HL-60/S4 treated with phorbol 12-myristate 13-acetate at 8.2 ng/mL for 4 days and 3 days (cell line): ENCODE data around the gene KAT7.

Experiments
- in situ Hi-C: fragments of 300-500 bp; cut with MboI; formaldehyde crosslinking; loops from 2 replicates; pipeline ENCODE4 v1.15.0; 2022; ENCODE audit warnings: low sequenced_read_pairs

KAT7 gene

GRCh38 chr17:49760296-49760695 is 28.2 kb upstream of the KAT7 start:
- in situ Hi-C loops: no loop called here

- in situ Hi-C loops: no loop called here
Measured at GRCh38 chr17:49760932-49761558, 27.4 kb upstream of the KAT7 start.

- in situ Hi-C loops: no loop called here
Measured at GRCh38 chr17:49762151-49762941, 26.1 kb upstream of the KAT7 start.

- in situ Hi-C loops: no loop called here
Measured at GRCh38 chr17:49763735-49764558, 24.5 kb upstream of the KAT7 start, which contains the start of gene FAM117A. Gene FAM117A (minus strand): TSS chr17:49764131. CDS start chr17:49764087, 44 bp downstream.

DNA sequence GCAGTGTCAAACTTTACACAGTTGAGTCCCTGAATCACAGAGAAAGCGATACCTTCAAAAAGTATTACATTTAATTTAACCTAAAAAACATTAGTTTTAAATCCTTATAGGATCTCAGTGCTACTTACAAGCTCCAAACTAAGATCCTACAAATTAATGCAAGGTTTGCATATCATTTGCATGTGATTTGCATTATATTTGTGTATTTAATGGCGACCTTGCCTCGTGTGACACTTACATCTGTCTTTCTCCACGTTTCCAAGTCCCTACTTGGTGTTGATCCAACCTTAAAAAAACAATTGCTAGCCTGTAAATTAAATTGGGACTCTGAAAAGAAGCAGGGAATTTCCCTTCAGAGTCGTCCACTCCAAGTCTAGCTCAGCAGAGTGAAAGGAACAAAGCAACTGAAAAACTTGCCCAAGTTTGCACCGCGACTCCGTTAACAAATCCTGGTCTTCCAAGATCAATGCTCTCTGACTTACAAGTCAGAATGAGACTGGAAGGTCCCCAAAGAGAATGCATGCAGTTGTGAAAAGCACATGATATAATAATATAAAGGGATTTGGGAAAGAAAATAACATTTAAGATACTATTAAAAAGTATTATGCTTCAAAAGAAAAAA is 23.8 kb upstream of the KAT7 start:
- in situ Hi-C loops: no loop called here

DNA sequence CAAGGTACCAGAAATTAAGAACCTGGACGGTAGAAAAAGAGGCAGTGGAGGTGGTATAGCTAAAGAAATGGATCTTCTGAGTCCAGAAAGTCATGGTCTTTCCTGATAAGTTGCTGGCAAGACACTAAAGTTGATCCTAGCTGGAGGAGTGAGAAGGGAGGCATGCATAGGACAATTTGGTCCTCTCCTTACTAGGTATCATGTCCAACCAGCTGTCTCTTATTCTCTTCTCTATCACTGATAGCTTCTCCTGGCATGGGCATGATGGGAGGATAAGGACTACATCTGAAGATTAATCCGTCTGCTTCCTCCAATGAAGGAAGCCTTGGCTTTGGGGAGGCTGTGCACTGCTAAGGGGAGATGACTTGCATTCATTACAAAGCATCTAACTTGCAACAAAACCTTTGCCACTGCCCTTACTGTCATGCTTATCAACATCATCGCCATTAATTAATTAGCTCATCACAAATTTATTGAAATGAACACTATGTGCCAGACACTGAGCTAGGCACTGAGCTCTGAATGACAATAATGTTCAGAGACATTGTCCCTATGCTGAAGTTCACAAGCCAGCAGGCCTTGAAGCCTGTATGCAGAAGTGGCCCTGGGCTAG is 21.5 kb upstream of the KAT7 start:
- in situ Hi-C loops: no loop called here

DNA sequence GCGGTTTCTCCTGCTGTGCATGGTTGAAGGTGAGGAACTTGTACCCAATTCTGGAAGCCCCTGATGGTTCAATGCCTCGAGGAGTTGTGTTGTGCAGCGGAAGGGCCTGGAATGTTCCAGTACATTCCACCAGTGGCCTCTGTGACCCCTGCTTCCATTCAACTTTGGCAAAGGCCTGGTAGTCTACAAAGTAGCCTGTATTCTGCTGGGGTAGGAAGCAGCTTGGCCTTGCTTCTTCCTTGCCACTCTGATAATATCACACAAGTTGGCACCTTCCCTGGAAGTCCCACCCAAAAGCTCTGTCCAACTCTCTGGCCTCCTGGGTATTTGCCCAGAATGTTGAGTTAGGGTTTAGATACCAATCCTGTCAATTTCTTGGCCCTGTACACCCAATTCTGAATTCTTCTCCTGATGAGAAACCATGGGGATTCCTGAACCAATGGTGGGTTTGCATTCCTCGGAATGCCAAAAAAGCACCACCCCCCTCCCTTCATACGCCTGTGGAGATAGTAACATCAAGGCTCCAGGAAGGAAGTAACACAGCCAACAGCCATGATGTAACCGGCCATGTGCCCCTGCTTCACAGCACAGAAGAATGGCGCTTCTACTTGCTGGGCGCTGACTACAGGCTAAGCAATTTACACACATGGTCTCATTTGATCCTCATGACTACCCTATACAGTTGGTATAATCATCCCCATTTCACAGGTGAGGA is 12.8 kb upstream of the KAT7 start:
- in situ Hi-C loops: no loop called here

DNA sequence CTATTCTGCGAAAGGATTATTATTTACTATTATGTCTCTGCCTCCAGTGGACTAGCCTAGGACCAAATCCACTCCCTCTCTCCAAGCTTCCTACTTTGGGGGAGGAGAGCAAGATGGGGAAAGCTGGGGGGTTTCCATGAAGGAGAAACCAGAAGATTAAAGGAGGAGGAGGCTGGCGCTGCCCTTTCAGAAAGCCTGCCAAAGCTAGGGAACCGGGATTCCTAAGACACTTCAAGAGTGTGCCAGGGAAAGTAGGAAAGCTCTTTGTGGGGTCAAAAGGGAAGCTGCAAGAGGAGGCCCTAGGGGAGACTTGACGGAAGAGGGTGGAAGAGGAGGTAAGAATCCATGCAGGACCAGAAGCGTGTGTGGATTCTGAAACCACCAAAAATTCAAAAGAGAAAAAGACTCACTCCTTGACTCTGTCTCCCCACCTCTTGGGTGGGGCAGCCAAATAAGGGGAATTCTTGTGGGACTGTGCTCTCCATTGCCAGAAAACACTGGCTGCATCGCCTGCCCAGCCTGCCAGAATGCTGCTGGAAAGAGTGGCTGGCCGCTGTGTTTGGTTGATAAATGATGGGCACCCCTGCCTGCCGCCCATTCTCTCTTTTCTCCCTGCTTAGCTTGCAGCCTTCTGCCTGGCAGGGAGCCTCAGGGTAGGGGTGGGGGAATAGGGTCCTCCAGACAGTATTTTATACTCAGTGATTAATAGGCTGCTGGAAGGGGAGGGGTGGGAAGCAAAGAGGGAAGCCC is 11.8 kb upstream of the KAT7 start:
- in situ Hi-C loops: no loop called here

DNA sequence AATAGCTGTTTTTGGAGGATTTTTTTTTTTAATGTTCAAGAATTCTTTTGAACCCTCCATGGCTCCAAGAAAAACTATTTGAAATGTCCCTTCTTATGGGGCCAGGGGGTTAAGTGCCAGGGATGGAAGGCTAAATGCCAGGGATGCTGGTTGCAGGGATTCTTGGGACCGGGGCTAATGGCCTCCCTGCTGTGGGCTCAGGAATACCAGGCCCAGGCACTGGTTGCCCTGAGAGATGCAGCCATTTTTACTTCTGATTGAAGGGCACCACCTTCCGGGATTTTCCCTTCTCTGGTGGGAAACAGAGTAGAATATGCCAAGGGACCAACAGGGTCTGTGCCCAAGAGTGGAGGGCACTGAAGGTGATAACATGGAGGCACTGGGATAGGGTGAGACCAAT is 10.9 kb upstream of the KAT7 start:
- in situ Hi-C loops: no loop called here

GRCh38 chr17:49779156-49779738 is 9.2 kb upstream of the KAT7 start:
- in situ Hi-C loops: no loop called here

DNA sequence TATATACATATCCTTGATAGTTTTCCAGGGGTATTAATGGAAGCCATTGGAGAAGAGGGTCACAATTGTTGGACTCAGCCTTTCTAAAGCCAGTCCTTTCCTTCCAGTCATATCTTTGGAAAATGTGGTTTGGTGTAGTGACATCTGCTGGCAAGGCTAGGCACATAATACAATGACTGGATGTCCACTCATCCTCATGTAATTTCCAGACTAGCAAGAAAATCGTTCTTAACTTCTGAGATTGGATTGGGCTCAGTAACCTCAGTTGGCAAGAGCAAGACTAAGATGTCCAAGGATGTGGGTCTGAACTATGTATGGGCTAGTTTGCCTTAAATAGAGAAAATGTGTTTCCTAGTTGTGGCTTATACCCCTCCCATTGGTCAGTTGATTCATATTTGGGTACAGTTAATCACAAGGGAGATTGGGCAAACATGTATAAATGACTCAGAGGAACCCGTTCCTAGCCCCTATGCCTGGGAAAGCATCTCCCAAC is 8.7 kb upstream of the KAT7 start:
- in situ Hi-C loops: loop anchor here (10.0 kb wide), 1 partner anchor 75 kb away; the partner anchor contains the start of gene SLC35B1

GRCh38 chr17:49783071-49783715 is 5.3 kb upstream of the KAT7 start:
- in situ Hi-C loops: loop anchor here (10.0 kb wide), 1 partner anchor 78 kb away; the partner anchor contains the start of gene SLC35B1

- in situ Hi-C loops: loop anchor here (10.0 kb wide), 1 partner anchor 79 kb away; the partner anchor contains the start of gene SLC35B1
Measured at GRCh38 chr17:49783791-49784190, 4.7 kb upstream of the KAT7 start.

DNA sequence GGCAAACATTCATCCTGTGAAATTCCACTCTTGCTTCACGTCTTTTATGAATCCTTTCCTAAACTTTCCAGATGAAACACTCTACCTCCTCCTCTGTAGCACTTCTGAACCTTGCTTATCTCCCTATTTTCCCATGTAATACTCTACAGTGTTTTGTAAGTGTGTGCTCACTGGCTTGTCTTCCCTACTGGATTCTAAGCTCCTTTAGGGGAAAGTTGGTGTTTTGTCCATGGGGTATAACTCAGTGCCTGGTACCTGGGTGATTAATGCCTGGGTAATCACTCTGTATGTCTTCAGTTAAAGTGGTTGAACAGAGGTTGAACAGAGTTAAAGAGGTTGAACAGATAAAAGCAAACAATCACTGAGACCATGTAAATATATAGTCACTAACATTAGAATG is 3.8 kb upstream of the KAT7 start:
- in situ Hi-C loops: loop anchor here (10.0 kb wide), 1 partner anchor 80 kb away; the partner anchor contains the start of gene SLC35B1

- in situ Hi-C loops: loop anchor here (10.0 kb wide), 1 partner anchor 83 kb away; the partner anchor contains the start of gene SLC35B1
Measured at GRCh38 chr17:49787884-49788477, 500 bp upstream of the KAT7 start.

DNA sequence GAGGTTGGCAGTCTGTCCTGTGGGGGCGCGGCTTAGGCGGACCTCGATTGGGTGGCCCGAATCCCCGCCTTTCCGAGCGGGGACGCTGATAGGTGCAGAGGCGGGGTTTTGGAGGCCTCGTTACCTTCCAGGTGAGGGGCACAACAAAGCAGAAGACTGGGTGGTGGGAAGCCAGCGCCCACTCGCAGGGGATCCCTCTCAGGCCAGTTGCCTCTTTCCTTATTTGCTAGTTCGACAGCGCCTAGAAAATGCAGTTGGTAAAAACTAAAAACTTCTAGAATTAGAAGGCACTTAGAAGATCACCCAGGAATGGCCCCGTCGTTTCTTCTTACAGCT is 730 bp downstream of the KAT7 start:
- in situ Hi-C loops: loop anchor here (10.0 kb wide), 1 partner anchor 84 kb away; the partner anchor contains the start of gene SLC35B1

- in situ Hi-C loops: no loop called here
Measured at GRCh38 chr17:49793309-49793708, 4.8 kb downstream of the KAT7 start.

DNA sequence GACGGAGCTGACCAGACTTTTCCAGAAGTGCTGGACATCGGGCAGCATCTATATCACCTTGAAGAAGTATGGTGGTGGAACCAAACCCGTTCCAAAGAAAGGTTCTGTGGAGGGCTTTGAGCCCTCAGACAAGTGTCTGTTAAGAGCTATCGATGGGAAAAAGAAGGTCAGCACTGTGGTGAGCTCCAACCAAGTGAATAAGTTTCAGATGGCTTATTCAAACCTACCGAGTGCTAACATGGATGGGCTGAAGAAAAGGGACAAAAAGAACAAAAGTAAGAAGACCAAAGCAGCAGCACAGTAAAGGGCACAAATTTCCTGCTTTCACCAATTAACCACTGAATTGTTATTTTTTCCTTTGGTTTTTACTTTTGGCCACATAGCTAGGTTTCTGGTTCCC is 6.9 kb downstream of the KAT7 start:
- in situ Hi-C loops: no loop called here
